Measurements from ENCODE around the gene C20orf204. TPM values are rescaled to one million over a fixed set of nuclear protein-coding genes. Genes with fewer than 3 reads are reported as not detected.

Gene C20orf204
- total and polyA plus RNA-seq, 2 donors = 0.71 to 0.95 TPM

- WGBS = 79% methylated on average over 15 of the region's 15 CpGs
- H3K27ac ChIP-seq (ENCODE audit: low read depth) = no peak overlapping the region
- DNase-seq (ENCODE audit: extremely low spot score) = no peak
- no peaks in the 10 kb centered on the region for H3K36me3 ChIP-seq (ENCODE audit: insufficient read depth)
- no peak overlapping the region for H3K4me3 ChIP-seq (ENCODE audit: low read depth, low read length)
- H3K4me1 ChIP-seq (ENCODE audit: insufficient read depth) = no peaks in the 10 kb centered on the region
Observed at GRCh38 chr20:64051561-64052325, 15.8 kb downstream of the C20orf204 start.

GRCh38 chr20:64052326-64052722, 16.3 kb downstream of the C20orf204 start:
- Histone ChIP-seq H3K4me1 (ENCODE audit: insufficient read depth) (no peaks in the 10 kb centered on the region), H3K27ac (ENCODE audit: low read depth) (no peak overlapping the region)
- 76% methylated on average over 10 of the region's 10 CpGs for WGBS

DNA sequence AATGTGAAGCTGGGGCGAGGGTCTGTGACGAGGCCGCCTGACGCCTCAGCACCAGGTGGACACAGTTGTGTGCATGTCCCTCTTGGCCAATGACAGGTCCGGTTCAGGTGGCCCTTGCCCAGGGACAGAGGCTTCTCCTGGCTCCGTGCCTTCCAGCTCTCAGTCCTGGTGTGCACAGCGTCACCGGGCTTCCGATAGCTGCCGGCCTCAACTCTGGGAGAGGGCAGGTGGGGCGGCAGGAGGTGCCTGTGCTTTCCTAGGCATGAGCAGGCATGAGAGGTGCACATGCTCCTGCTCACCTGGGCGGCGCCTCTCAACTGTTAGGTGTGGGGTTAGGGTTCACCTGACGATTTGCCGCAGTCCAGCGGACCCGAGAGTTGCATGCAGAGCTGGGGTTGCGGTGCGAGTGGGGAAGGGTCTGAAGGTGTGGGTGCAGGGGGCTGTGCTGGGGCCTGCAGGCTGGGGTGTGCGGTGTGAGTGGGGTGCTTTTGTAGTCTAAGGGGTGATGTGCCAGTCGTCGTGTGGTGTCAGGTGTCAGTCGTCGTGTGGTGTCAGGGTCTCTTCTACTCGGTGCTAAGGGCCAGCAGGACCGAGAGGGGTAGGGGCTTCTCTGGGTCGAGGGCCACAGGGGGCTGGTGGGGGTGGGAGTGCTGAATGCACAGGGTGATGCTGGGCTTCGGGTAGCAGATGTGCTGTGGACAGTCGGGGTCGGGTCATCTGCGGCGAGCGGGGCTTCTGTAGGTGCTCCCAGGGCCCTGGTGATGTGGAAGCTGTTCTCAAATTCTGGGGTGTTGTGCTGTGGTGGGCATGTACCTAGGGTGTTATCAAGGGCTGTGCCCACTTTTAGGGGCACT, 17.2 kb downstream of the C20orf204 start:
- Histone ChIP-seq H3K4me3 (ENCODE audit: low read depth, low read length) (no peak overlapping the region), H3K27ac (ENCODE audit: low read depth) (no peak overlapping the region), H3K36me3 (ENCODE audit: insufficient read depth) (no peaks in the 10 kb centered on the region), H3K4me1 (ENCODE audit: insufficient read depth) (no peaks in the 10 kb centered on the region)
- DNase-seq (ENCODE audit: extremely low spot score) = no peak
- 78% methylated on average over 33 of the region's 33 CpGs for WGBS

More at GRCh38 chr20:64052326-64052722, 16.3 kb downstream of the C20orf204 start:
- H3K36me3 ChIP-seq (ENCODE audit: insufficient read depth) = no peaks in the 10 kb centered on the region
- no peak for DNase-seq (ENCODE audit: extremely low spot score)
- H3K4me3 ChIP-seq (ENCODE audit: low read depth, low read length) = no peak overlapping the region

- H3K4me1 ChIP-seq (ENCODE audit: insufficient read depth) = no peaks in the 10 kb centered on the region
- DNase-seq (ENCODE audit: extremely low spot score) = peak; percentile 37
- H3K27ac ChIP-seq (ENCODE audit: low read depth) = no peak overlapping the region
- no peaks in the 10 kb centered on the region for H3K36me3 ChIP-seq (ENCODE audit: insufficient read depth)
- no peak overlapping the region for H3K4me3 ChIP-seq (ENCODE audit: low read depth, low read length)
- WGBS = 29% methylated on average over 17 of the region's 17 CpGs
Observed at GRCh38 chr20:64053841-64054661, 18.1 kb downstream of the C20orf204 start.

DNA sequence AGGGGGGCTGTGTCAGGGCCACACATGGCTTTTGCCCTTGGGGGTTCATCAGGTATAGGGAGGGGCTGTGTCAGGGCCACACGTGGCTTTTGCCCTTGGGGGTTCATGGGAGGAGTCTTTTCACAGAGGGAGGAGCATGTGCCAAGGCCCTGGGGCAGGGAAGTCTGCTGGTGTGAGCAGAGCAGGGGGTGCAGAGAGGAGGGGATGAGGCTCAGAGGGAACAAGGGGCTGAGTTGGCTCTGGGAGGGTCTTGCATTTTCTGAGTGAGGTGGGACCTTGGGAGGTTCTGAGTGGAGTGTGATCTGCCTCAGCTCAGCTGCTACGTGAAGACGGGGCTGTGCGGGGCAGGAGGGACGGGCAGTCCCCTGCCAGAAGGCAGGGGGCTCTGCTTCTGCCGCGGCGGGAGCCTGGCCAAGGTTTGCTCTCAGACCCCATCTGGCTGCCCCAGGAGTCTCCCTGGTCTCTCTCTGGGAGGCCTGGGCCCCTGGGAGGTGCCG, 19.5 kb downstream of the C20orf204 start:
- 72% methylated on average over 9 of the region's 9 CpGs for WGBS
- H3K27ac ChIP-seq (ENCODE audit: low read depth) = no peak overlapping the region
- H3K4me3 ChIP-seq (ENCODE audit: low read depth, low read length) = no peak overlapping the region
- no peaks in the 10 kb centered on the region for H3K36me3 ChIP-seq (ENCODE audit: insufficient read depth)
- DNase-seq (ENCODE audit: extremely low spot score) = no peak
- H3K4me1 ChIP-seq (ENCODE audit: insufficient read depth) = no peaks in the 10 kb centered on the region

DNA sequence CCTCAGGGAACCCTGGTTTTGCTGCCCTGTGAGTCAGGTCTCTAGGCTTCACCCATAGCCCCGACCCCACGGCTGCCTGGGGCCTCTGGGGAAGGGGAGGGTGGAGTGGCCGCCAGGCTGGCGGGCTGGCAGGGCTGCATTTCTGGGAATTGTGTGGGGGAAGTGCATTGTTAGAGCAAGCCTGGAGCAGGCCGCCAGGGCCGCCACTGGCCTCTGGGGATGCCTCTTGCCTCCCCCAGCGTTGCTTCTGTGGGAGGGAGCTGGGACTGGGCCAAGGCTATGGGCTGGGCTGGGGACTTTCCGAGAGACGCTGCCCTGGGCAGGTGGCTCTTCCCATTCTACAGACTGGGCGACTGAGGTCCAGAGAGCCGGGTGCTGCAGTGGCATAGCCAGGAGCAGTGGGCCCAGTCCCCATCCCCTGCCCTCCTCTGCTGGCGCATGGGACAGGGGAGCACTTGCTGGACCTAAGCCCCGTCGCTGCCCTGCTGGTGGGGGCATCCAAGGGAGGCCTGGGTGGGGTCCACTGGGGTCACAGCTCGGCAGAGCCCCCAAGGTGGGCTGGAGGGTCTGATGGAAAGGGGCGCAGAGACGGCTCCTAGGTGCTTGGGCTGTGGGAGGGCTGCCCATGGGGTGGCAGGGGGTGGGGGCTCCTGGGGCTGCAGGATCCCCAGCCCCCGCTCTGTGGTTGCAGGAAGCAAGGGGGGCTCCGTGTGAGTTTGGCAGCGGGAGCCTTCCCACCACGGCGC, 20.1 kb downstream of the C20orf204 start:
- H3K4me3 ChIP-seq (ENCODE audit: low read depth, low read length) = no peak overlapping the region
- H3K27ac ChIP-seq (ENCODE audit: low read depth) = no peak overlapping the region
- WGBS = 55% methylated on average over 22 of the region's 22 CpGs
- no peaks in the 10 kb centered on the region for H3K36me3 ChIP-seq (ENCODE audit: insufficient read depth)
- no peak for DNase-seq (ENCODE audit: extremely low spot score)
- H3K4me1 ChIP-seq (ENCODE audit: insufficient read depth) = no peaks in the 10 kb centered on the region

- no peaks in the 10 kb centered on the region for H3K36me3 ChIP-seq (ENCODE audit: insufficient read depth)
- H3K4me3 ChIP-seq (ENCODE audit: low read depth, low read length) = no peak overlapping the region
- H3K27ac ChIP-seq (ENCODE audit: low read depth) = no peak overlapping the region
- DNase-seq (ENCODE audit: extremely low spot score) = no peak
- H3K4me1 ChIP-seq (ENCODE audit: insufficient read depth) = no peaks in the 10 kb centered on the region
- WGBS = 58% methylated on average over 7 of the region's 7 CpGs
Observed at GRCh38 chr20:64056639-64056888, 20.6 kb downstream of the C20orf204 start.

DNA sequence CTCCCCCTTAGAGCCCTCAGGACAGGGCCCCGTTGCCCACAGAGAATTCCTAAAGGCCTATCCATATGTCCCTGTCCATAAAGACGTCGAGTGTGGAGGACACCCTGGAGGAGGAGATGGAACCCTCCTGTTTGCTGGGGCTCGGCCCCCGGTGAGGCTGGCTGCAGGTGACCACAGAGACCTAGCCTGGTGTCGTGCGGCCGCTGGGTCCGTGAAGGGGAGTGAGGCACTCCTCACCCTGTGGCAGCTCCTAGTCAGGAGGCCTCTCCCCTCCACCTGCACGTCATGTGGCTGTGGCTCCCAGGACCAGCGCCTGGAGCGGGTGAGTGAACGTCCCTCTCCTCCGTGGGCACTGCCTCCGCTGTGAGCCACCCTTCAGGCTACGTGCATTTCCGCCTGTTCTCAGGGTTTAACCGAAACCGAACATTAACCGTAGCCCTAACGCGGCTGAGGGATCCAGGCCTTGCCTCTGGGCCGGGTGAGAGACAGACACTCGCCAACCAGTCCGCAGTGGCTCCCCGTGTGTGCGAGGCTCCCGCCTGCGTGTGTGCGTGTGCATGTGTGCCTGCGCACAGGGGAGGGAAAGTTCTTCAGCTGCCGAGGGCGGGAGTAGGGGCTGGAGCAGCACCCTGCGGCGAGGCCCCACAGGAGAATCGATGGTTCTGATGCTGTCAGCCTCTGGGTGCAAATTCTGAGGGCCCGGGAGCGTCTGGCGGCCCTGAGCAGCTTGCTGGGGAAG, 21.1 kb downstream of the C20orf204 start:
- no peaks in the 10 kb centered on the region for H3K4me1 ChIP-seq (ENCODE audit: insufficient read depth)
- H3K36me3 ChIP-seq (ENCODE audit: insufficient read depth) = no peaks in the 10 kb centered on the region
- DNase-seq (ENCODE audit: extremely low spot score) = no peak
- H3K27ac ChIP-seq (ENCODE audit: low read depth) = no peak overlapping the region
- 62% methylated on average over 39 of the region's 39 CpGs for WGBS
- H3K4me3 ChIP-seq (ENCODE audit: low read depth, low read length) = no peak overlapping the region

DNA sequence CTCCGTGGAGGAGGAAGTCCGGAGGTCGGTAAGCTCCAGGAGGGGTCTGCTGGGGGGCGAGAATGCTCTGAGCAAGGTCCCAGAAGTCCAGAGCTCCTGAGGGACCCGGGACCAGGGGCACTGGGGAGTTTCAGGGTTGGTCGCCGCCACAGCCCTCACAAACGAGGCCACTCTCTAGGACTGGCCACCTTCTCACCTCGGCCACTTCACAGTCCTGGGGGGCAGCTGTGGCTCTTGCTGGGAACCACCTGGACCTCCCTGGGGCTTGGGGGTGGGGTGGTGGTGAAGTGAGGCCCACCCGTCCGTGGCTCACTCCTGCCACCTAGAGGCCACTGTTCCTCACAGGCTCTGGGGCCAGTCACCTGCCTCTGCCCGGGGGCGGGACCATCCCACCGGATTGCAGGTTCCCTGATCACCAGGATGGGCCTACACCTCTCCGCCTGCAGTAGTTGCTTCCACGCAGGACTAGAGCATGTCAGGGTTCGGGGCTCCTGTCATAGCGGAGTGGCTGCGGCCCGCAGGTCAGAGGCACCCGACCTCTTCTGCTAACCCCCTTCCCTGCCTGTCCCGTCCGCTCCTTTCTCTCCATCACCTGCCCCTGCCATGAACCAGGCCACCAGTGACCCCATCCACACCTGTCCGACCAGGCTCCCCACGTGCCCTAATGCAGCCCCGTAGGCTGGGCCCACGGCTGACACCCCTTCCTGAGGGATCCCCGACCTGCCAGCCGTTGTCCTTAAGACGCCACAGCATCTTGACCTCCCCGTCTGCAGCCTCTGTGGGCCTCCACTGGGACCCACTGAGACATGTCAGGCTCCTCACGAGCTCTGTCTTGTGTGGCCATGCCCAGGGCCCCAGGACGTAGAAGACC, 21.9 kb downstream of the C20orf204 start:
- H3K4me3 ChIP-seq (ENCODE audit: low read depth, low read length) = no peak overlapping the region
- no peaks in the 10 kb centered on the region for H3K36me3 ChIP-seq (ENCODE audit: insufficient read depth)
- H3K4me1 ChIP-seq (ENCODE audit: insufficient read depth) = no peaks in the 10 kb centered on the region
- WGBS = 34% methylated on average over 33 of the region's 33 CpGs
- no peak overlapping the region for H3K27ac ChIP-seq (ENCODE audit: low read depth)
- no peak for DNase-seq (ENCODE audit: extremely low spot score)

DNA sequence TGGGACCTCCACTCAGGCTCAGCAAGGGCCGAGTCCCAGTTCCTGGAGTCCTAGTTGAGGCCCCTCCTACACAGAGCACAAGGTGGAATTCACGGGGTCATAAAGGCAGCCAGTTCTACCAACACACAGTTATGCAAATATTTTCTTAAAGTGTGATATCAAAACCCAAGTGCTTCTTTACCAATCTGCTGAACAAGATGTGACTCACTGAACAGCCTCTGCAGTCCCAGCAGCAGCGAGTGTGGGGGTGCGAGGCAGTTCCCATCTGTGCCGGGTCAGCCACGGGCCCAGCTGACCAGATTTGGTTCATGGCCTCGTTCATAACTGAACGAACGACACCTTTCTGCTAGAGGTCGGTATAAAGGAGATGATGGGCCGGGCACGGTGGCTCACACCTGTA, 22.6 kb downstream of the C20orf204 start:
- 82% methylated on average over 12 of the region's 12 CpGs for WGBS
- H3K36me3 ChIP-seq (ENCODE audit: insufficient read depth) = no peaks in the 10 kb centered on the region

GRCh38 chr20:64062276-64062595, 26.3 kb downstream of the C20orf204 start:
- Histone ChIP-seq H3K27ac (ENCODE audit: low read depth) (no peak overlapping the region), H3K4me1 (ENCODE audit: insufficient read depth) (no peaks in the 10 kb centered on the region), H3K36me3 (ENCODE audit: insufficient read depth) (no peaks in the 10 kb centered on the region), H3K4me3 (ENCODE audit: low read depth, low read length) (peak overlapping the region; percentile 42)
- no peak for DNase-seq (ENCODE audit: extremely low spot score)
- WGBS = 43% methylated on average over 5 of the region's 5 CpGs

More for the DNA sequence above, 22.6 kb downstream of the C20orf204 start:
- H3K4me1 ChIP-seq (ENCODE audit: insufficient read depth) = no peaks in the 10 kb centered on the region
- DNase-seq (ENCODE audit: extremely low spot score) = no peak
- H3K4me3 ChIP-seq (ENCODE audit: low read depth, low read length) = no peak overlapping the region
- no peak overlapping the region for H3K27ac ChIP-seq (ENCODE audit: low read depth)
